ENCODE data around the gene KRT26. TPM values are rescaled to one million over a fixed set of nuclear protein-coding genes. Genes with fewer than 3 reads are reported as not detected.

Gene KRT26
- polyA plus RNA-seq, 1 donor (not counting 4 experiments of a cell fraction or from before 2014, with no cell fraction given): not detected

DNA sequence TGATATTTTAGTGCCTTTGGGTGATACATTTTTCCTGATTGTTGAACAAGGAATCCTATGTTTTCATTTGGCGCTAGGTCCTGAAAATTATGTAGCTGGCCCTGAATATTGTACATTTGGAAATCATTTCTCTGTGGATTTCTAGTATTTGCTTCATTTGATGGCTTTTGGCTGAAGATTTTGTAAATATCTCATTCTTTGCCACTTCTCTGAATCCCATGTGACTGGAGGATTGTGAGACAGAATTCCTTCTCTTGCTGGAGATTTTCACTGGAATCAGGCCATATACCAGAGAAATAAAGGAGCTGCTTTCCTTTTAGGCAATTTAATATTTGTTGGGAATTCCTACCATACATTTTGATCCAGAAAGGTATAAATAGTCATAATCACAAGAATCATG is 19.1 kb upstream of the KRT26 start:
- DNase-seq (ENCODE audit: low read depth, low spot score): no peak
- no peaks in the 10 kb centered on the region for H3K4me1 ChIP-seq (ENCODE audit: control insufficient read depth, extremely low read depth, insufficient read depth, low read length)
- H3K4me2 ChIP-seq (ENCODE audit: control insufficient read depth, extremely low read depth, insufficient read depth, low read depth, low read length): no peak overlapping the region
- H4K20me1 ChIP-seq (ENCODE audit: control insufficient read depth, extremely low read depth, insufficient read depth, low read length): no peaks in the 10 kb centered on the region
- no peaks in the 10 kb centered on the region for H3K79me2 ChIP-seq (ENCODE audit: control insufficient read depth, insufficient read depth, low read length)
- no peak for FAIRE-seq
- H3K9me1 ChIP-seq (ENCODE audit: control insufficient read depth, extremely low read depth, insufficient read depth, low read length): no peaks in the 10 kb centered on the region
- no peaks in the 10 kb centered on the region for H3K36me3 ChIP-seq (ENCODE audit: control insufficient read depth in 2 of 2, extremely low read depth in 1 of 2, insufficient read depth in 2 of 2, low read length in 2 of 2)
- H3K27ac ChIP-seq (ENCODE audit: control insufficient read depth, insufficient read depth, low read length): no peak overlapping the region
- H3K4me3 ChIP-seq (ENCODE audit: control insufficient read depth in 2 of 3, extremely low read depth in 1 of 3, insufficient read depth in 2 of 3, low read depth in 1 of 3, low read length in 3 of 3): no peak overlapping the region
- H3K27me3 ChIP-seq (ENCODE audit: control insufficient read depth, extremely low read depth, insufficient read depth, low read length): peaks cover 16% of the 10 kb centered on the region
- H2AFZ ChIP-seq (ENCODE audit: control insufficient read depth, low read length): no peak overlapping the region
- dilution Hi-C loops (cut with MboI; ENCODE audit: extremely low pct_ligation_motif_present, low sequenced_read_pairs): no loop called here
- no peaks in the 10 kb centered on the region for H3K9me3 ChIP-seq (ENCODE audit: control insufficient read depth, low read depth, low read length)
- TF ChIP-seq, protein P1, sequence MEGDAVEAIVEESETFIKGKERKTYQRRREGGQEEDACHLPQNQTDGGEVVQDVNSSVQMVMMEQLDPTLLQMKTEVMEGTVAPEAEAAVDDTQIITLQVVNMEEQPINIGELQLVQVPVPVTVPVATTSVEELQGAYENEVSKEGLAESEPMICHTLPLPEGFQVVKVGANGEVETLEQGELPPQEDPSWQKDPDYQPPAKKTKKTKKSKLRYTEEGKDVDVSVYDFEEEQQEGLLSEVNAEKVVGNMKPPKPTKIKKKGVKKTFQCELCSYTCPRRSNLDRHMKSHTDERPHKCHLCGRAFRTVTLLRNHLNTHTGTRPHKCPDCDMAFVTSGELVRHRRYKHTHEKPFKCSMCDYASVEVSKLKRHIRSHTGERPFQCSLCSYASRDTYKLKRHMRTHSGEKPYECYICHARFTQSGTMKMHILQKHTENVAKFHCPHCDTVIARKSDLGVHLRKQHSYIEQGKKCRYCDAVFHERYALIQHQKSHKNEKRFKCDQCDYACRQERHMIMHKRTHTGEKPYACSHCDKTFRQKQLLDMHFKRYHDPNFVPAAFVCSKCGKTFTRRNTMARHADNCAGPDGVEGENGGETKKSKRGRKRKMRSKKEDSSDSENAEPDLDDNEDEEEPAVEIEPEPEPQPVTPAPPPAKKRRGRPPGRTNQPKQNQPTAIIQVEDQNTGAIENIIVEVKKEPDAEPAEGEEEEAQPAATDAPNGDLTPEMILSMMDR (optimal IDR thresholded peaks at IDR 0.05 in 1 of 3, IDR thresholded peaks at IDR 0.05 in 1 of 3, conservative IDR thresholded peaks at IDR 0.05 in 1 of 3; ENCODE audit: extremely low read depth in 1 of 3, insufficient read depth in 2 of 3, low read length in 3 of 3): no peak
- TF ChIP-seq EZH2 (IDR thresholded peaks at IDR 0.05; ENCODE audit: low read length): no peak
- H3K9ac ChIP-seq (ENCODE audit: control insufficient read depth, extremely low read depth, insufficient read depth, low read length): no peak overlapping the region

DNA sequence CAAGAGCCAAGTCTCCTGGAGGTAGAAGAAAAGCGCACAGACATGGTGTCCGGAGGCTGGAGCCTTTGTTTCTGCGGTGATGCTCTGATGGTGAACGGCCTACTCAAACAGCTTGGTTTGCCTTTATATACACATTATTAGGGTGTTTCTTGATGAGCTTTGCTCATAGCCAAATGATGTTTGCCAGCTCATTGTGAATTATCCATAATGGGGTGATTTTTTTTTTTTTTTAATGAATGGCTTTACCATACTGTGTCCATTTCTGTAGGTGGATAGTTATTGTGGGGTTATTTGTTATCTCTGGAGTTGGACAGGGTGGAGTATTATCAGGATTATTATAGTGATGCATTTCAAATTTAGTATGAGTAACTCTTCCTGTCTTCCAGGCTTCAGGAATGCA is 10.4 kb upstream of the KRT26 start, which contains the start of gene KRT27:
TSS of gene KRT27 (minus strand) at position 101 of the 400 bp plus-strand sequence. CDS start at position 44, 57 bp downstream.
- dilution Hi-C loops (cut with MboI; ENCODE audit: extremely low pct_ligation_motif_present, low sequenced_read_pairs): no loop called here

More for the DNA sequence above, 10.4 kb upstream of the KRT26 start, which contains the start of gene KRT27:
- H3K9me1 ChIP-seq (ENCODE audit: control insufficient read depth, extremely low read depth, insufficient read depth, low read length): no peaks in the 10 kb centered on the region
- H3K9me3 ChIP-seq (ENCODE audit: control insufficient read depth, low read depth, low read length): no peaks in the 10 kb centered on the region
- no peak within 1 kb of the TSS for H3K27ac ChIP-seq (ENCODE audit: control insufficient read depth, insufficient read depth, low read length)
- H4K20me1 ChIP-seq (ENCODE audit: control insufficient read depth, extremely low read depth, insufficient read depth, low read length): no peaks in the 10 kb centered on the region
- no peak within 1 kb of the TSS for H3K9ac ChIP-seq (ENCODE audit: control insufficient read depth, extremely low read depth, insufficient read depth, low read length)
- H3K4me2 ChIP-seq (ENCODE audit: control insufficient read depth, extremely low read depth, insufficient read depth, low read depth, low read length): no peak within 1 kb of the TSS
- H3K36me3 ChIP-seq (ENCODE audit: control insufficient read depth in 2 of 2, extremely low read depth in 1 of 2, insufficient read depth in 2 of 2, low read length in 2 of 2): no peaks in the 10 kb centered on the region
- DNase-seq (ENCODE audit: low read depth, low spot score) (no peak), FAIRE-seq (no peak)
- TF ChIP-seq, protein P1 (optimal IDR thresholded peaks at IDR 0.05 in 1 of 3, IDR thresholded peaks at IDR 0.05 in 1 of 3, conservative IDR thresholded peaks at IDR 0.05 in 1 of 3; ENCODE audit: extremely low read depth in 1 of 3, insufficient read depth in 2 of 3, low read length in 3 of 3): no peak
- TF ChIP-seq EZH2 (IDR thresholded peaks at IDR 0.05; ENCODE audit: low read length): no peak
- no peak within 1 kb of the TSS for H3K4me3 ChIP-seq (ENCODE audit: control insufficient read depth in 2 of 3, extremely low read depth in 1 of 3, insufficient read depth in 2 of 3, low read depth in 1 of 3, low read length in 3 of 3)
- no peaks in the 10 kb centered on the region for H3K79me2 ChIP-seq (ENCODE audit: control insufficient read depth, insufficient read depth, low read length)
- H3K4me1 ChIP-seq (ENCODE audit: control insufficient read depth, extremely low read depth, insufficient read depth, low read length): peaks cover 4% of the 10 kb centered on the region
- H2AFZ ChIP-seq (ENCODE audit: control insufficient read depth, low read length): no peak within 1 kb of the TSS
- H3K27me3 ChIP-seq (ENCODE audit: control insufficient read depth, extremely low read depth, insufficient read depth, low read length): no peaks in the 10 kb centered on the region

Data from keratinocyte (primary cell).